Left lung (tissue), 10 donors: ENCODE measurements around the gene MAGEB2. TPM values are rescaled to one million over a fixed set of nuclear protein-coding genes. Genes with fewer than 3 reads are reported as not detected.

ENCODE experiments used
- ATAC-seq: fragments of 200-7000 bp; cut with Tn5 transposase; one replicate; pipeline ENCODE4 v1.9.1; 2020; ENCODE audit warnings: moderate library complexity
- DNase-seq, 4 donors: peaks; one replicate each; pipeline ENCODE4 v3.0.0-alpha.2; 2013 to 2020
- H3K27ac ChIP-seq, 2 donors: fragments of 200-600 bp; sonication (generic) in 1 of 2; one replicate each; pipeline versions ENCODE4 v1.5.0 to v1.8.0; 2020 to 2021
- H3K27me3 ChIP-seq, 2 donors: fragments of 200-600 bp; sonication (generic) in 1 of 2; one replicate each; pipeline versions ENCODE4 v1.5.0 to v1.8.0; 2020 to 2021
- H3K36me3 ChIP-seq, 2 donors: fragments of 200-600 bp; sonication (generic) in 1 of 2; one replicate each; pipeline versions ENCODE4 v1.5.0 to v1.8.0; 2020 to 2021
- H3K4me1 ChIP-seq, 2 donors: fragments of 200-600 bp; one replicate each; pipeline ENCODE4 v1.8.0; 2021
- H3K4me3 ChIP-seq, 2 donors: fragments of 200-600 bp; sonication (generic) in 1 of 2; one replicate each; pipeline versions ENCODE4 v1.5.0 to v1.8.0; 2020 to 2021; ENCODE audit warnings: mild to moderate bottlenecking in 1 of 2
- H3K9me3 ChIP-seq, 2 donors: fragments of 200-600 bp; sonication (generic) in 1 of 2; one replicate each; pipeline versions ENCODE4 v1.5.0 to v1.8.0; 2020 to 2021
- intact Hi-C, 2 donors: fragments of 100-400 bp; cut with DNase I; formaldehyde crosslinking; loops; one replicate each; pipeline versions ENCODE4 v1.11.2 to v1.14.2; 2022
- polyA plus RNA-seq, 6 donors: library from polyadenylated mRNA; unstranded; fragments of 120-200 nt; gene quantifications; one replicate each; pipeline ENCODE4 v1.2.1, GENCODE V29; 2013; ENCODE audit not compliant: insufficient read length in 6 of 6
- total RNA-seq, 2 donors: library from RNA; stranded (reverse); fragmentation: NEBNext Ultra II Directional; extraction: Animal tissue kit (Norgen Biotek cat#: 25700); gene quantifications; one replicate each; pipeline ENCODE4 v1.2.1, GENCODE V29; 2021
- TF ChIP-seq, protein P1 (sequence below), 2 donors: fragments of 200-600 bp; sonication (generic) in 1 of 2; IDR thresholded peaks; one replicate each; pipeline versions ENCODE4 v1.5.0 to v1.8.0; 2021; ENCODE audit warnings: antibody characterized with exemption in 2 of 2
- donor health status: DM: no; HTN: yes; CAD: no.
- donor health status: DM: no; HTN: no; CAD: no.

MAGEB2 gene
- total and polyA plus RNA-seq, 8 donors: not detected

DNA sequence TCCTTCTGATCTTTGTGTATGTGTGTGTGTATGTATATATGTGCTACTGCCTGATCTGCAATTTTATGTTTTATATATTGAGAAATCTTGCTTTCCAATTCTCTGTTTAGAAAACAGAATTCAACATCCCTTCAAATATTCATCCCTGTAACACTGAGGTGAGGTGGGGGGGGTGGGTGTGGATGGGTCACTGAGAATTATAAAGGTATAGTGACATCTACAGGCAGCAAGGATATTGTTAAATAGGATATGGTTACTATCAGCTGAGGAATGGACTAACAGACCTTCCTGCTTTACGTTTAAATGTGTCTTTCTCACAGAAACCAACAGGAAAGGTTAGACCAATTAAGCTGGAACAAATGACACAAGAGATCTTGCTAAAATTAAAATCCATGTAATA, 19.0 kb upstream of the MAGEB2 start:
- intact Hi-C loops: no loop called here
- no peaks in the 10 kb centered on the region for H3K9me3 ChIP-seq
- peak in 1 of 4 donors; percentile 3 for DNase-seq
- TF ChIP-seq, protein P1, sequence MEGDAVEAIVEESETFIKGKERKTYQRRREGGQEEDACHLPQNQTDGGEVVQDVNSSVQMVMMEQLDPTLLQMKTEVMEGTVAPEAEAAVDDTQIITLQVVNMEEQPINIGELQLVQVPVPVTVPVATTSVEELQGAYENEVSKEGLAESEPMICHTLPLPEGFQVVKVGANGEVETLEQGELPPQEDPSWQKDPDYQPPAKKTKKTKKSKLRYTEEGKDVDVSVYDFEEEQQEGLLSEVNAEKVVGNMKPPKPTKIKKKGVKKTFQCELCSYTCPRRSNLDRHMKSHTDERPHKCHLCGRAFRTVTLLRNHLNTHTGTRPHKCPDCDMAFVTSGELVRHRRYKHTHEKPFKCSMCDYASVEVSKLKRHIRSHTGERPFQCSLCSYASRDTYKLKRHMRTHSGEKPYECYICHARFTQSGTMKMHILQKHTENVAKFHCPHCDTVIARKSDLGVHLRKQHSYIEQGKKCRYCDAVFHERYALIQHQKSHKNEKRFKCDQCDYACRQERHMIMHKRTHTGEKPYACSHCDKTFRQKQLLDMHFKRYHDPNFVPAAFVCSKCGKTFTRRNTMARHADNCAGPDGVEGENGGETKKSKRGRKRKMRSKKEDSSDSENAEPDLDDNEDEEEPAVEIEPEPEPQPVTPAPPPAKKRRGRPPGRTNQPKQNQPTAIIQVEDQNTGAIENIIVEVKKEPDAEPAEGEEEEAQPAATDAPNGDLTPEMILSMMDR (IDR thresholded peaks at IDR 0.05): no peak
- no peaks in the 10 kb centered on the region for H3K36me3 ChIP-seq
- no peak for ATAC-seq
- no peaks in the 10 kb centered on the region for H3K27me3 ChIP-seq
- H3K27ac ChIP-seq: no peak overlapping the region
- H3K4me3 ChIP-seq: no peak overlapping the region
- H3K4me1 ChIP-seq: no peaks in the 10 kb centered on the region

DNA sequence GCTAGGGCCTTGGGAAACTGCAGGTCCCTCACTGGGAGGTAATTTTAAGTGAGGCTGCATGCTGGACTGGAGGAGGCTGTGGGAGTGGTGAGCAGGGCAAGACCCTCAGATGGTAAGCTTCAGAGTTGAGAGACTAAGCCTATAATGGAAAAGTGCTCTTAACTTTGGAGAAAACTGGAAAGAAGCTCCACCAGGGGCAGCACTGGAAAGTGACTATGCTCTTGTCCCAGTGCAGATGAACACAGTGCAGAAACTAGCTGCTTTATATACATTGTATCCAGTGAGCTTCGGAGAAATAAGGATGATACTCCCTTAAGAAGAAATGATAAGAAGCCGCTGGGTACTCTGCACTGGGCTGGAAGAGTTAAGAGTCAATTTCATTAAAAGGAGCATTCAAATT, 3.2 kb upstream of the MAGEB2 start:
- Histone ChIP-seq H3K27me3 (no peaks in the 10 kb centered on the region), H3K4me3 (no peak overlapping the region), H3K36me3 (no peaks in the 10 kb centered on the region), H3K9me3 (no peaks in the 10 kb centered on the region), H3K4me1 (no peaks in the 10 kb centered on the region), H3K27ac (no peak overlapping the region)
- intact Hi-C loops: no loop called here
- no peak for DNase-seq
- TF ChIP-seq, protein P1 (IDR thresholded peaks at IDR 0.05): no peak
- no peak for ATAC-seq

DNA sequence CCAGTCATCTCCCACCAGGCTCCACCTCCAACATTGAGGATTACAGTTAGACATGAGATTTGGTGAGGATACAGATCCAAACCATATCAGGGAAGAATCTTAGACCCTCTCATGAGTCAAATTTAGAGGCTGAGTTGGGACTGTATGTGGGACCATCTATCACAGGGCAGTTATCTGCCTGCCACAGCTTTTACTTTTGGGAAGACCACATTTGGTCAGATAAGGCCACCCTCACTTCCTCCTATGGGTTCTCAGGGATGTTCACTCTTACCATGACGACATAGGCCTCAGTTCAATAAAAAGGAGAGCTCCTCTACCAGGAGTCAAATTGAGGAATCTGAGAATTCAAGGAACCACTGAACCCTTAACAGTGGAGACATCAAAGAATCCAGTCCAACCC, 2.1 kb downstream of the MAGEB2 start:
- Histone ChIP-seq H3K4me1 (no peaks in the 10 kb centered on the region), H3K9me3 (no peaks in the 10 kb centered on the region), H3K4me3 (no peak overlapping the region), H3K27me3 (no peaks in the 10 kb centered on the region), H3K36me3 (no peaks in the 10 kb centered on the region), H3K27ac (no peak overlapping the region)
- intact Hi-C loops: no loop called here
- TF ChIP-seq, protein P1 (IDR thresholded peaks at IDR 0.05): no peak
- ATAC-seq (no peak), DNase-seq (no peak)

DNA sequence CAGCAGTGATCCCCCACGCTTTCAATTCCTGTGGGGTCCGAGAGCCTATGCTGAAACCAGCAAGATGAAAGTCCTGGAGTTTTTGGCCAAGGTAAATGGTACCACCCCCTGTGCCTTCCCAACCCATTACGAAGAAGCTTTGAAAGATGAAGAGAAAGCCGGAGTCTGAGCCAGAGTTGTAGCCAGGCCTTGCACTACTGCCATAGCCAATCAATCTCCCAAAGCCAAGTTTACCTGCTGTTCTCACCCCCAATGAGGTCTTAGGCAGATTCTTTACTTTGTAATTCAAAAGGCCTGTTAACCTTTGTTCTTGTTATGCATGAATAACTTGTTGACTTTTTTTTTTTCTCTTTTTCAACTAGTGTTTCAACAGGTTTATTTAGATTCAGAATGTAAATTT, 4.0 kb downstream of the MAGEB2 start:
- intact Hi-C loops: no loop called here
- Histone ChIP-seq H3K9me3 (no peaks in the 10 kb centered on the region), H3K4me1 (no peaks in the 10 kb centered on the region), H3K36me3 (no peaks in the 10 kb centered on the region), H3K27ac (no peak overlapping the region), H3K4me3 (no peak overlapping the region), H3K27me3 (no peaks in the 10 kb centered on the region)
- ATAC-seq (no peak), DNase-seq (no peak)
- TF ChIP-seq, protein P1 (IDR thresholded peaks at IDR 0.05): no peak

DNA sequence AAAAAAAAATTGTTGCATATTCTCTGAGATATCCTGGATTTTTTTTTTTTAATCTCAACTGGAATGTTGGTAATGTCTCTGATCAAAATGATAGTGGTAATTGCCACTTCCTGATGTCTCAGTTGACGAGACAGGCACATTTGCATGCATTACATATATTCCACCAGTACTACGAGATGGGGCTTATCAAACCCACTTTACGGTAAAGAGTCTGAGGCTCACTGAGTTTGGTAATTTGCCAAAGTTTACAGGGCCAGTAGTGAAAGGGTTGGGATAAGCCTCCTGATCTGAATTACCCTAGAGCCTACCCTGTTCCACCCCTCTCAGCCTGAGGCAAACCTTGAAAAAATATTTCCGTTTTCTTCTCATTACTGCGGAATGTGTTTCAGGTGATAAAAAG, 5.3 kb downstream of the MAGEB2 start:
- intact Hi-C loops: no loop called here
- no peaks in the 10 kb centered on the region for H3K27me3 ChIP-seq
- no peaks in the 10 kb centered on the region for H3K36me3 ChIP-seq
- no peak for DNase-seq
- H3K27ac ChIP-seq: no peak overlapping the region
- TF ChIP-seq, protein P1 (IDR thresholded peaks at IDR 0.05): no peak
- H3K4me3 ChIP-seq: no peak overlapping the region
- no peak for ATAC-seq
- H3K4me1 ChIP-seq: no peaks in the 10 kb centered on the region
- no peaks in the 10 kb centered on the region for H3K9me3 ChIP-seq
